Lung (tissue), 12 donors: ENCODE results near the gene PTPRT. TPM values are rescaled to one million over a fixed set of nuclear protein-coding genes. Genes with fewer than 3 reads are reported as not detected.

Experiments
- ATAC-seq: fragments of 200-7000 bp; cut with Tn5 transposase; one replicate; pipeline ENCODE4 v1.9.1; 2020; ENCODE audit warnings: moderate number of reproducible peaks; ENCODE audit not compliant: insufficient read depth, low FRiP score
- DNase-seq, 3 donors: peaks; one replicate each; pipeline ENCODE4 v3.0.0-alpha.2; 2013 to 2017
- H3K27ac ChIP-seq, 2 donors: one replicate each; pipeline ENCODE4 v1.5.1; 2013; ENCODE audit warnings: mild to moderate bottlenecking in 2 of 2, moderate library complexity in 2 of 2, control low read depth in 1 of 2, inconsistent platforms in 1 of 2, low read depth in 1 of 2, low read length in 1 of 2
- H3K27me3 ChIP-seq, 3 donors: one replicate each; pipeline ENCODE4 v1.5.1; 2013; ENCODE audit warnings: low read length in 2 of 3; ENCODE audit not compliant: control insufficient read depth in 3 of 3, insufficient read depth in 3 of 3
- H3K36me3 ChIP-seq, 4 donors: one replicate each; pipeline ENCODE4 v1.5.1; 2013; ENCODE audit warnings: low read length in 4 of 4, mild to moderate bottlenecking in 1 of 4, moderate library complexity in 1 of 4; ENCODE audit not compliant: control insufficient read depth in 4 of 4, insufficient read depth in 4 of 4
- H3K4me1 ChIP-seq, 5 donors: one replicate each; pipeline ENCODE4 v1.5.1; 2013; ENCODE audit warnings: low read length in 5 of 5, mild to moderate bottlenecking in 2 of 5, moderate library complexity in 1 of 5; ENCODE audit not compliant: control insufficient read depth in 5 of 5, insufficient read depth in 5 of 5
- H3K4me3 ChIP-seq: one replicate; pipeline ENCODE4 v1.5.1; 2013; ENCODE audit warnings: mild to moderate bottlenecking, control low read depth, moderate library complexity
- H3K9ac ChIP-seq, 2 donors: one replicate each; pipeline ENCODE4 v1.5.1; 2013; ENCODE audit warnings: low read length in 2 of 2, control low read depth in 1 of 2; ENCODE audit not compliant: insufficient read depth in 1 of 2
- H3K9me3 ChIP-seq, 4 donors: one replicate each; pipeline ENCODE4 v1.5.1; 2013; ENCODE audit warnings: low read length in 3 of 4, mild to moderate bottlenecking in 1 of 4, moderate library complexity in 1 of 4; ENCODE audit not compliant: control insufficient read depth in 4 of 4, insufficient read depth in 3 of 4
- CTCF ChIP-seq: IDR thresholded peaks from 2 replicates; pipeline ENCODE4 v1.5.1; 2012; ENCODE audit warnings: mild to moderate bottlenecking; ENCODE audit errors: control extremely low read depth, extremely low read depth
- WGBS, 2 donors: extraction: QIAGEN DNeasy Blood & Tissue Kit; methylation state at CpG; one replicate each; pipeline ENCODE4 v1.1.7; 2013; 5-methylcytosine and 5-hydroxymethylcytosine counted together
- polyA plus RNA-seq, 2 donors: library from polyadenylated mRNA; stranded (reverse); fragments of 200-250 nt; gene quantifications; one replicate each; pipeline ENCODE4 v1.2.1, GENCODE V29; 2013
- total RNA-seq, 2 donors: library from RNA; depleted of rRNA in 1 of 2; stranded (reverse); fragments of >200 nt in 1 of 2; gene quantifications; one replicate each; pipeline ENCODE4 v1.2.1, GENCODE V29; 2014 to 2021
- donor health status: control.
- donor health status: control.
- donor health status: Bipolar disorder and iron deficiency.
- donor health status: healthy.
- donor health status: DM: yes; HTN: yes; CAD: no.

The PTPRT gene
- total and polyA plus RNA-seq, 4 donors = 0.37 to 13.8 (median 6.1) TPM

GRCh38 chr20:42364446-42364845 lies 825.3 kb downstream of the PTPRT start:
- no peak for TF ChIP-seq CTCF
- ATAC-seq (no peak), DNase-seq (no peak)
- Histone ChIP-seq H3K27ac (no peak overlapping the region), H3K9me3 (peaks cover 0 to 3% (median 0%) of the 10 kb centered on the region in 4 donors), H3K27me3 (peaks cover 0 to 14% (median 4%) of the 10 kb centered on the region in 3 donors), H3K4me1 (no peaks in the 10 kb centered on the region), H3K9ac (no peak overlapping the region), H3K4me3 (no peak overlapping the region), H3K36me3 (no peaks in the 10 kb centered on the region)
- 54 to 75% methylated on average over 2 of the region's 2 CpGs for WGBS, 2 donors

GRCh38 chr20:42361402-42361970 lies 828.2 kb downstream of the PTPRT start:
- ATAC-seq (no peak), DNase-seq (no peak)
- Histone ChIP-seq H3K9ac (no peak overlapping the region), H3K4me3 (no peak overlapping the region), H3K4me1 (no peaks in the 10 kb centered on the region), H3K36me3 (no peaks in the 10 kb centered on the region), H3K9me3 (peaks cover 0 to 3% (median 0%) of the 10 kb centered on the region in 4 donors), H3K27ac (no peak overlapping the region), H3K27me3 (peaks cover 0 to 3% (median 0%) of the 10 kb centered on the region in 3 donors)
- no peak for TF ChIP-seq CTCF
- WGBS, 2 donors = 65 to 78% methylated on average over 6 of the region's 6 CpGs

DNA sequence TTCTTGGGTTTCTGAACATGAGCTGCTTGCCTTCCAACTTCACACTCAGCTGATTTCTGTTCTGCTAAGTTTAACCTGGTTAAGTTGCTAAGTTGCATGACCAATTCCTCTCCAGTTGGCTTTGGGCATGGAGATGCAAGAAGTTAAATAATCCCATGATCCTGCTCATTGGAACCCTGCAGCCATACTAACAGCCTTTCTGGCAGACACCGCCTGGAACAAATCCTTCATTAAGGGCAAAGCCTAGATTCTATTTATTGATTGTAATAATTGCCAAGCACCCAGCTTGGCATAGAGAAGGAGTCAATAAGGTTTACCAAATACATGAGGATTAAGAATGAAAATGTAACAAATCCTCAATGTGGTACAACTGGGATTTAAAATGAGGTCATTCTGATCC lies 829.1 kb downstream of the PTPRT start:
- WGBS, 2 donors = 89 to 98% methylated on average over 1 of the region's 1 CpG

More for the DNA sequence above, 829.1 kb downstream of the PTPRT start:
- H3K4me1 ChIP-seq = no peaks in the 10 kb centered on the region
- H3K9me3 ChIP-seq = no peaks in the 10 kb centered on the region
- TF ChIP-seq CTCF = no peak
- no peak overlapping the region for H3K9ac ChIP-seq
- no peaks in the 10 kb centered on the region for H3K27me3 ChIP-seq
- no peaks in the 10 kb centered on the region for H3K36me3 ChIP-seq
- H3K4me3 ChIP-seq = no peak overlapping the region
- H3K27ac ChIP-seq = no peak overlapping the region
- DNase-seq = no peak
- ATAC-seq = no peak
